Measurements from ENCODE around the gene EIF5AL1.

- TF ChIP-seq CTCF (IDR thresholded peaks at IDR 0.05; ENCODE audit: low read depth, low read length, missing input control), result no peak
- TF ChIP-seq REST (IDR thresholded peaks at IDR 0.05), result no peak
- TF ChIP-seq YY1 (IDR thresholded peaks at IDR 0.05), result no peak
- no peak for TF ChIP-seq JUND (IDR thresholded peaks at IDR 0.05)
- no peak for TF ChIP-seq GABPA (IDR thresholded peaks at IDR 0.05 in 1 of 2, conservative IDR thresholded peaks at IDR 0.05 in 1 of 2)
- TF ChIP-seq MAX (IDR thresholded peaks at IDR 0.05), result no peak
- TF ChIP-seq EGR1 (IDR thresholded peaks at IDR 0.05; ENCODE audit: low read depth in 2 of 2), result no peak
- no peak for TF ChIP-seq FOXA1 (IDR thresholded peaks at IDR 0.05)
These were observed 6.5 kb upstream of the EIF5AL1 start for GRCh38 chr10:79505829-79506228.

All from liver (tissue), 3 donors.